HL-60 (cell line): ENCODE results near the gene SPEM1.

Source experiments
- GABPA ChIP-seq: IDR thresholded peaks from 2 replicates; pipeline ENCODE4 v1.6.1; 2012; ENCODE audit warnings: low read depth
- POLR2AphosphoS5 ChIP-seq: IDR thresholded peaks from 2 replicates; pipeline ENCODE4 v1.6.1; 2012; ENCODE audit warnings: low read depth
- TF ChIP-seq, protein P1 (sequence below): IDR thresholded peaks from one replicate; pipeline ENCODE4 v1.5.1; 2011; ENCODE audit warnings: low read length, control low read depth, inconsistent platforms; ENCODE audit not compliant: insufficient read depth
- TF ChIP-seq, protein P2 (sequence below): IDR thresholded peaks from 2 replicates; pipeline ENCODE4 v1.6.1; 2012; ENCODE audit warnings: low read depth; ENCODE audit not compliant: insufficient replicate concordance

DNA sequence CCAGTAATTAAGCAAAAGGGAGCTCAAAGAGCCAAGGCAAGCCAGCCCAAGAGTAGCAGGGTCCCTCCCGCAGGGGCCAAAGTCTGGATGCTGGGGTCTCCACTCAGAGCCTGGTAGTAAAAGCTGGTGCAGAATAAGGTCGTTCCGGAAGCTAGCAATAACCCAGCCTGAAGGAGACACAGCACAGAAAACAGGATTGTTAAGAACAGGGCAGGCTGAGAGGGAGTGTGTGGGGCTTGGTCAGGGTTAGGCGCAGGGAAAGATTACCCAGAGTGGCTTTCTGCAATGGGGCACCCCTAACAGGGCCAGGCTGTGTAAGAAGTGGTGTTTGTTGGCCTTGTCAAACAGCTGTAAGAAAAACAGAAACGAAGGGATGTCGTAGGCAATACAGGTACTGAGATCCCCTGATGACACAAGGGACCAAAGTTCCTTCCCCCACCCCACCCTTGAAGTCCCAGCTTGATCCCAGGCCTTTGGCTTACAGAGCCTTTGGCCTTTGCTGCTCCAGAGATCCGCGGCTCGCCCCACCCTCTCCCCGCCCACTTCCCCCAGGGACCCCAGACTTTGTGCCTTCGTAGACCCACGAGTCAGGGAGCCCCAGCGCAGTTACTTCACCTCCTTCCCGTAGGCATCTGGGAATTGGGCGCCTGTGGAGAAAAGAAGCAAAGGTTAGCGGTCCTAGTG, 16.9 kb upstream of the SPEM1 start:
- TF ChIP-seq POLR2AphosphoS5 (no peak), GABPA (no peak)
- TF ChIP-seq, protein P1, sequence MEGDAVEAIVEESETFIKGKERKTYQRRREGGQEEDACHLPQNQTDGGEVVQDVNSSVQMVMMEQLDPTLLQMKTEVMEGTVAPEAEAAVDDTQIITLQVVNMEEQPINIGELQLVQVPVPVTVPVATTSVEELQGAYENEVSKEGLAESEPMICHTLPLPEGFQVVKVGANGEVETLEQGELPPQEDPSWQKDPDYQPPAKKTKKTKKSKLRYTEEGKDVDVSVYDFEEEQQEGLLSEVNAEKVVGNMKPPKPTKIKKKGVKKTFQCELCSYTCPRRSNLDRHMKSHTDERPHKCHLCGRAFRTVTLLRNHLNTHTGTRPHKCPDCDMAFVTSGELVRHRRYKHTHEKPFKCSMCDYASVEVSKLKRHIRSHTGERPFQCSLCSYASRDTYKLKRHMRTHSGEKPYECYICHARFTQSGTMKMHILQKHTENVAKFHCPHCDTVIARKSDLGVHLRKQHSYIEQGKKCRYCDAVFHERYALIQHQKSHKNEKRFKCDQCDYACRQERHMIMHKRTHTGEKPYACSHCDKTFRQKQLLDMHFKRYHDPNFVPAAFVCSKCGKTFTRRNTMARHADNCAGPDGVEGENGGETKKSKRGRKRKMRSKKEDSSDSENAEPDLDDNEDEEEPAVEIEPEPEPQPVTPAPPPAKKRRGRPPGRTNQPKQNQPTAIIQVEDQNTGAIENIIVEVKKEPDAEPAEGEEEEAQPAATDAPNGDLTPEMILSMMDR = no peak
- TF ChIP-seq, protein P2, sequence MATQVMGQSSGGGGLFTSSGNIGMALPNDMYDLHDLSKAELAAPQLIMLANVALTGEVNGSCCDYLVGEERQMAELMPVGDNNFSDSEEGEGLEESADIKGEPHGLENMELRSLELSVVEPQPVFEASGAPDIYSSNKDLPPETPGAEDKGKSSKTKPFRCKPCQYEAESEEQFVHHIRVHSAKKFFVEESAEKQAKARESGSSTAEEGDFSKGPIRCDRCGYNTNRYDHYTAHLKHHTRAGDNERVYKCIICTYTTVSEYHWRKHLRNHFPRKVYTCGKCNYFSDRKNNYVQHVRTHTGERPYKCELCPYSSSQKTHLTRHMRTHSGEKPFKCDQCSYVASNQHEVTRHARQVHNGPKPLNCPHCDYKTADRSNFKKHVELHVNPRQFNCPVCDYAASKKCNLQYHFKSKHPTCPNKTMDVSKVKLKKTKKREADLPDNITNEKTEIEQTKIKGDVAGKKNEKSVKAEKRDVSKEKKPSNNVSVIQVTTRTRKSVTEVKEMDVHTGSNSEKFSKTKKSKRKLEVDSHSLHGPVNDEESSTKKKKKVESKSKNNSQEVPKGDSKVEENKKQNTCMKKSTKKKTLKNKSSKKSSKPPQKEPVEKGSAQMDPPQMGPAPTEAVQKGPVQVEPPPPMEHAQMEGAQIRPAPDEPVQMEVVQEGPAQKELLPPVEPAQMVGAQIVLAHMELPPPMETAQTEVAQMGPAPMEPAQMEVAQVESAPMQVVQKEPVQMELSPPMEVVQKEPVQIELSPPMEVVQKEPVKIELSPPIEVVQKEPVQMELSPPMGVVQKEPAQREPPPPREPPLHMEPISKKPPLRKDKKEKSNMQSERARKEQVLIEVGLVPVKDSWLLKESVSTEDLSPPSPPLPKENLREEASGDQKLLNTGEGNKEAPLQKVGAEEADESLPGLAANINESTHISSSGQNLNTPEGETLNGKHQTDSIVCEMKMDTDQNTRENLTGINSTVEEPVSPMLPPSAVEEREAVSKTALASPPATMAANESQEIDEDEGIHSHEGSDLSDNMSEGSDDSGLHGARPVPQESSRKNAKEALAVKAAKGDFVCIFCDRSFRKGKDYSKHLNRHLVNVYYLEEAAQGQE = no peak
